ENCODE results near the gene LIME1. TPM values are rescaled to one million over a fixed set of nuclear protein-coding genes. Genes with fewer than 3 reads are reported as not detected.
A peak's percentile ranks its signal among the peaks of the same experiment; 100 is the strongest.

LIME1 gene
- total and polyA plus RNA-seq, 2 of the 8 experiments (the other 6 are each of a cell fraction or from before 2014, with no cell fraction given), result 4.5 to 5.9 TPM

DNA sequence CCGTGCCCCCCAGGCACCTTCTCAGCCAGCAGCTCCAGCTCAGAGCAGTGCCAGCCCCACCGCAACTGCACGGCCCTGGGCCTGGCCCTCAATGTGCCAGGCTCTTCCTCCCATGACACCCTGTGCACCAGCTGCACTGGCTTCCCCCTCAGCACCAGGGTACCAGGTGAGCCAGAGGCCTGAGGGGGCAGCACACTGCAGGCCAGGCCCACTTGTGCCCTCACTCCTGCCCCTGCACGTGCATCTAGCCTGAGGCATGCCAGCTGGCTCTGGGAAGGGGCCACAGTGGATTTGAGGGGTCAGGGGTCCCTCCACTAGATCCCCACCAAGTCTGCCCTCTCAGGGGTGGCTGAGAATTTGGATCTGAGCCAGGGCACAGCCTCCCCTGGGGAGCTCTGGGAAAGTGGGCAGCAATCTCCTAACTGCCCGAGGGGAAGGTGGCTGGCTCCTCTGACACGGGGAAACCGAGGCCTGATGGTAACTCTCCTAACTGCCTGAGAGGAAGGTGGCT, 39.1 kb upstream of the LIME1 start:
- no peak overlapping the region for H4K91ac ChIP-seq (replicated peaks; ENCODE audit: insufficient read length, low read length)

More for the DNA sequence above, 39.1 kb upstream of the LIME1 start:
- H2BK5ac ChIP-seq (ENCODE audit: low read depth, low read length), result peak overlapping the region; percentile 60; the same call in 1 of the 2 replicates
- H3K36me3 ChIP-seq (ENCODE audit: control insufficient read depth in 2 of 4, insufficient read depth in 4 of 4, low read length in 3 of 4), result peaks cover 0 to 3% (median 0%) of the 10 kb centered on the region in 4 experiments; a peak in 1 of 8 replicates
- H2BK12ac ChIP-seq (ENCODE audit: low read depth, low read length), result peak overlapping the region; percentile 17; the same call in 1 of the 2 replicates
- H2BK120ac ChIP-seq (replicated peaks; ENCODE audit: low read depth, low read length), result no peak overlapping the region
- H3K4ac ChIP-seq (replicated peaks; ENCODE audit: insufficient read length, low read depth, low read length), result no peak overlapping the region
- WGBS, 2 experiments (ENCODE audit: extremely low coverage in 1 of 2, insufficient coverage in 1 of 2, insufficient read length in 1 of 2, insufficient replicate concordance in 2 of 2, low coverage in 1 of 2, low lambda C conversion rate in 2 of 2, missing lambda C conversion rate in 1 of 2), result 78% methylated on average over 7 of the region's 7 CpGs; no CpG with 5 or more reads in 1 of the 2 experiments
- no peak overlapping the region for H4K5ac ChIP-seq (ENCODE audit: insufficient read length, low read depth, low read length)
- no peaks in the 10 kb centered on the region for H3K79me2 ChIP-seq (ENCODE audit: control insufficient read depth in 1 of 2, insufficient read depth in 2 of 2, low read length in 2 of 2)
- no peak overlapping the region for H3K27ac ChIP-seq (ENCODE audit: low read depth, low read length)
- H4K8ac ChIP-seq (ENCODE audit: extremely low read depth, insufficient read depth, low read length), result no peak overlapping the region
- peak overlapping the region in 1 of 4 experiments; percentile 45; a peak in 2 of 8 replicates for H3K4me3 ChIP-seq (ENCODE audit: extremely low read depth in 1 of 4, insufficient read depth in 2 of 4, low read depth in 3 of 4, low read length in 4 of 4)
- H3K79me1 ChIP-seq (ENCODE audit: low read depth, low read length), result no peaks in the 10 kb centered on the region
- no peaks in the 10 kb centered on the region for H3K27me3 ChIP-seq (replicated peaks in 1 of 4; ENCODE audit: control insufficient read depth in 3 of 4, extremely low read depth in 1 of 4, insufficient read depth in 3 of 4, low read length in 3 of 4)
- no peak overlapping the region for H2BK20ac ChIP-seq (ENCODE audit: low read length)
- ChIA-PET POLR2A (ENCODE audit: partially characterized antibody) (interaction anchor here (0.5 to 4.2 kb wide), 14 partner anchors 9 to 214 kb away, joined by 3 to 49 read pairs (median 4); partner anchors contain the start of genes ARFRP1, GMEB2, LIME1 and RTEL1), CTCF (ENCODE audit: partially characterized antibody) (interaction anchor here (0.6 to 2.4 kb wide), 8 partner anchors 9 to 88 kb away, joined by 3 to 9 read pairs (median 4); partner anchors contain the start of genes ARFRP1 and ZGPAT)
- H3K9ac ChIP-seq (replicated peaks in 1 of 4; ENCODE audit: extremely low read depth in 1 of 4, low read depth in 3 of 4, low read length in 3 of 4), result no peak overlapping the region
- H3K18ac ChIP-seq (ENCODE audit: extremely low read depth, low read length), result no peak overlapping the region
- peaks cover 0 to 12% of the 10 kb centered on the region in 2 experiments for H4K20me1 ChIP-seq (replicated peaks in 1 of 2; ENCODE audit: control insufficient read depth in 1 of 2, insufficient read depth in 2 of 2, low read length in 2 of 2)
- no peak overlapping the region for H3K23ac ChIP-seq (ENCODE audit: insufficient read length)
- FAIRE-seq, result no peak
- no peak for TF ChIP-seq HDAC6 (IDR thresholded peaks at IDR 0.05; ENCODE audit: low read depth, low read length)
- TF ChIP-seq POLR2A (IDR thresholded peaks at IDR 0.05; ENCODE audit: control extremely low read depth in 1 of 2, low read depth in 2 of 2, low read length in 2 of 2), result peak in 1 of 2 experiments; percentile 55; a peak in 1 of 3 replicates
- no peak overlapping the region for H3K56ac ChIP-seq (replicated peaks; ENCODE audit: insufficient read length, low read depth, low read length)
- peaks cover 8% of the 10 kb centered on the region; the same call in 1 of the 2 replicates for H3K23me2 ChIP-seq (ENCODE audit: low read depth, low read length)
- H2BK15ac ChIP-seq (ENCODE audit: low read length), result no peak overlapping the region
- H2AFZ ChIP-seq (ENCODE audit: low read length), result no peak overlapping the region
- no peak overlapping the region for H3K14ac ChIP-seq (ENCODE audit: insufficient read length)
- H3K9me3 ChIP-seq (ENCODE audit: insufficient read depth in 2 of 2, low read depth in 1 of 2, low read length in 1 of 2), result no peaks in the 10 kb centered on the region; a peak in 1 of 4 replicates
- no peak for DNase-seq (ENCODE audit: low read depth in 1 of 2, low spot score in 2 of 2)
- H3K4me2 ChIP-seq (ENCODE audit: insufficient read depth in 1 of 2, low read depth in 2 of 2, low read length in 2 of 2), result peak overlapping the region; percentile 58 to 65
- no peak overlapping the region for H2AK5ac ChIP-seq (ENCODE audit: low read depth, low read length)
- H3K4me1 ChIP-seq (replicated peaks in 1 of 4; ENCODE audit: control insufficient read depth in 3 of 4, insufficient read depth in 4 of 4, low read length in 3 of 4), result peaks cover 0 to 12% (median 7%) of the 10 kb centered on the region in 4 experiments; a peak in 4 of 7 replicates
